Measurements from ENCODE around the gene FAH. TPM values are rescaled to one million over a fixed set of nuclear protein-coding genes. Genes with fewer than 3 reads are reported as not detected.

FAH gene
- 6.2 TPM for total RNA-seq (ENCODE audit: unreplicated experiment)
- long read RNA-seq, partial matches to known transcripts: 0 of 1 reads
- long read RNA-seq, other reads (novel, unspliced or antisense): 0 of 1 reads

DNA sequence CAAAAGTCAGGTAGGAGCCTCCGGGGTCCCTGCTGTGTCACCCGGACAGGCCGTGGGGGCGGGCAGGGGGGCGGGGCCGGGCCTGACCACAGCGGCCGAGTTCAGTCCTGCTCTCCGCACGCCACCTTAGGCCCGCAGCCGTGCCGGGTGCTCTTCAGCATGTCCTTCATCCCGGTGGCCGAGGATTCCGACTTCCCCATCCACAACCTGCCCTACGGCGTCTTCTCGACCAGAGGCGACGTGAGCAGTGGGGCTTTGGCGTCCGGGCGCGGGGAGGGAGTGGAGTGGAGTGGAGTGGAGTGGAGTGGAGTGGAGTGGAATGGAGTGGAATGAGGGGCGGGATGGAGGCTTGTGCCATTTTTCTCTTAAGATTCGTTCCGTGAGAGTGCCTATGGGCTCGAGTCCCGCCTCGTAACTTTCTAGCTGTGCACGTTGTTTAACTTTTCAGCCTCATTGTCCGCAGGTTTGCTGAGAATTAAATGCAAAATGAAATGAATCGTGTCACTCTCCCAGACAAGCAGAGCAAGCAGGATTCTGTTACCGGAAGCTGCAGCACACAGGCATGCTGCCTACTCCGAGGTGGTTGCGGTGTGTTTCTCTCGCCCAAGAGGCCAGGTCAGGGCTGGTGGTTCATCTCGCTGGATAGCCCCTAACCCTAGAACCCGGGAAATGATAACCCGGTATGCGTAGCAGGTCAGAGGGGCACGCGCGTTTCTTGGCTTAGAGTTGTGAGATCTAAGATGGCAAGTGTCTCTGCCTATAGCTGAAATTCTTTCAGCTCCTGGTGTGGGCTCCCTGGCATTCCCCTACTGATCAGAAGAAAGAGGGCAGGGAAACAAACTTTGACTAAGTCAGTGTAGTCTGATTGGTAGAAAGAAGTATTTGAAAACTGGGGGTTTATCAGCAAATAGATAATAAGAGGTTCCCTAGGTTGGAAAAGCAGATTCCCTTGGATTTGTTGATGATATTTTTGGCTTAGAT lies at the start of gene FAH:
FAH (plus strand) TSS at position 104 of the 981 bp plus-strand sequence; CDS start at position 160, 56 bp downstream.
- Mint-ChIP-seq H3K27me3 (ENCODE audit: unreplicated experiment) (peaks cover 1% of the 10 kb centered on the region), H3K27ac (ENCODE audit: unreplicated experiment) (peak within 1 kb of the TSS; percentile 1), H3K9me3 (ENCODE audit: unreplicated experiment) (no peaks in the 10 kb centered on the region), H3K4me3 (ENCODE audit: unreplicated experiment) (peak within 1 kb of the TSS; percentile 91), H3K36me3 (ENCODE audit: low read depth, unreplicated experiment) (peaks cover 5% of the 10 kb centered on the region), H3K4me1 (ENCODE audit: unreplicated experiment) (peaks cover 10% of the 10 kb centered on the region)
- TF ChIP-seq, protein P1, sequence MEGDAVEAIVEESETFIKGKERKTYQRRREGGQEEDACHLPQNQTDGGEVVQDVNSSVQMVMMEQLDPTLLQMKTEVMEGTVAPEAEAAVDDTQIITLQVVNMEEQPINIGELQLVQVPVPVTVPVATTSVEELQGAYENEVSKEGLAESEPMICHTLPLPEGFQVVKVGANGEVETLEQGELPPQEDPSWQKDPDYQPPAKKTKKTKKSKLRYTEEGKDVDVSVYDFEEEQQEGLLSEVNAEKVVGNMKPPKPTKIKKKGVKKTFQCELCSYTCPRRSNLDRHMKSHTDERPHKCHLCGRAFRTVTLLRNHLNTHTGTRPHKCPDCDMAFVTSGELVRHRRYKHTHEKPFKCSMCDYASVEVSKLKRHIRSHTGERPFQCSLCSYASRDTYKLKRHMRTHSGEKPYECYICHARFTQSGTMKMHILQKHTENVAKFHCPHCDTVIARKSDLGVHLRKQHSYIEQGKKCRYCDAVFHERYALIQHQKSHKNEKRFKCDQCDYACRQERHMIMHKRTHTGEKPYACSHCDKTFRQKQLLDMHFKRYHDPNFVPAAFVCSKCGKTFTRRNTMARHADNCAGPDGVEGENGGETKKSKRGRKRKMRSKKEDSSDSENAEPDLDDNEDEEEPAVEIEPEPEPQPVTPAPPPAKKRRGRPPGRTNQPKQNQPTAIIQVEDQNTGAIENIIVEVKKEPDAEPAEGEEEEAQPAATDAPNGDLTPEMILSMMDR (IDR thresholded peaks at IDR 0.05; ENCODE audit: unreplicated experiment): no peak
- DNase-seq (ENCODE audit: low spot score): no peak

DNA sequence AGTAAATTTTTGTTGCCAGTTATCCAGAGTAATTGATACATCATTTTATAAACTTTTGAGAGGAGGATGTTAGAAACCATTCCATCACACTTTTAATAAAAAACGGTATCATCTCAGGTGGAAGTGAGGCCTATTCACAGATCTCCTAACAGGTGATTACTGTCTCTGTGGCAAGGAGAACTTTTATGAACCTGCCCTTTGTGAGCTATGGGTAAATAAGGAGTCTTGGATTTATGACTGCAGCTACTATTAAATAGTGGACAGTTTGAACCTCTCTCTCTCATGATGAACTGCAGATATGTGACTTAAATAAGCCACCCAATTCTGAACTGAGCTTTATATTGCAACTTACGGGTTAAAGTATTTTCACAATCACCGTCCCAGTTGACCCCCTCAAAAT lies 47.6 kb upstream of the FAH start:
- Mint-ChIP-seq H3K4me1 (ENCODE audit: unreplicated experiment) (no peaks in the 10 kb centered on the region), H3K9me3 (ENCODE audit: unreplicated experiment) (no peaks in the 10 kb centered on the region), H3K4me3 (ENCODE audit: unreplicated experiment) (no peak overlapping the region), H3K27me3 (ENCODE audit: unreplicated experiment) (no peaks in the 10 kb centered on the region), H3K36me3 (ENCODE audit: low read depth, unreplicated experiment) (no peaks in the 10 kb centered on the region), H3K27ac (ENCODE audit: unreplicated experiment) (no peak overlapping the region)
- TF ChIP-seq, protein P1 (IDR thresholded peaks at IDR 0.05; ENCODE audit: unreplicated experiment): no peak
- no peak for DNase-seq (ENCODE audit: low spot score)

DNA sequence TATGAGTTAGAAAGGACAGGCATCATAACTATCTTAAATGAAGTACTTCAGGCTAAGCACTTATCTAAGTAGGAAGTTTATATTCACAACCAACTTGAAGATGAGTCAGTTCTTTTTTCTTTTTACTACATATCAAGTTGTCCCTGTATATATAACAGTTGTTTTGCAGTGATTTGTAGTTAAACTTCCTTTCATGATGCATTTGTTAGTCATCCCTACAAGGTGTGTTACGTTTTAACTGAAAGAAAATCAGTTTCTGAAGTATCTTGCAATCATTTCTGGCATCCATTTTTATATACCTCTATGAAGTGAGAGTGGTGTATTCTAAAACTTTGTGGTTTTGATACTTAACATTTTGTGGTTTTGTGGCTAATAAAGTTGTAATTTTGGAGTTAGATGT lies 47.2 kb upstream of the FAH start:
- Mint-ChIP-seq H3K9me3 (ENCODE audit: unreplicated experiment) (no peaks in the 10 kb centered on the region), H3K4me3 (ENCODE audit: unreplicated experiment) (no peak overlapping the region), H3K4me1 (ENCODE audit: unreplicated experiment) (no peaks in the 10 kb centered on the region), H3K27ac (ENCODE audit: unreplicated experiment) (no peak overlapping the region), H3K27me3 (ENCODE audit: unreplicated experiment) (no peaks in the 10 kb centered on the region), H3K36me3 (ENCODE audit: low read depth, unreplicated experiment) (no peaks in the 10 kb centered on the region)
- DNase-seq (ENCODE audit: low spot score): no peak
- TF ChIP-seq, protein P1 (IDR thresholded peaks at IDR 0.05; ENCODE audit: unreplicated experiment): no peak

DNA sequence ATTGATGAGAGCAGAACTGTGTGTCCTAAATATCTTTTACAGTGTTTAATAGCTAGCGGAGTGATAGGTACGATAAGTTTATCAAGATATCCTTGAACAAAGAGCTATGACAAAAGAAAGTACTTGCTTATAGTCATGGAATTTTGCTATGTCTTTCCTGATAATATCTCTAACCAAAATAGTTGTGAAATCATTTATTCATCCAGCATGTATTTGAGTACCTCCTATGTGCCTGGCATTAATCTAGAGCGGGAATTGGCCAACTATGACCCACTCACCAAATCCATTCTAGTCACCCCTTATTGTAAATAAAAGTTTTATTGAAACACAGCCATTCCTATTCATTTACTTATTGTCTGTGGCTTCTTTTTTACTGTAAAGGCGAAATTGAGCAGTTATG lies 46.7 kb upstream of the FAH start:
- H3K27me3 Mint-ChIP-seq (ENCODE audit: unreplicated experiment): no peaks in the 10 kb centered on the region
- no peaks in the 10 kb centered on the region for H3K9me3 Mint-ChIP-seq (ENCODE audit: unreplicated experiment)
- no peaks in the 10 kb centered on the region for H3K36me3 Mint-ChIP-seq (ENCODE audit: low read depth, unreplicated experiment)
- no peaks in the 10 kb centered on the region for H3K4me1 Mint-ChIP-seq (ENCODE audit: unreplicated experiment)
- no peak for DNase-seq (ENCODE audit: low spot score)
- H3K4me3 Mint-ChIP-seq (ENCODE audit: unreplicated experiment): no peak overlapping the region
- TF ChIP-seq, protein P1 (IDR thresholded peaks at IDR 0.05; ENCODE audit: unreplicated experiment): no peak
- H3K27ac Mint-ChIP-seq (ENCODE audit: unreplicated experiment): no peak overlapping the region

DNA sequence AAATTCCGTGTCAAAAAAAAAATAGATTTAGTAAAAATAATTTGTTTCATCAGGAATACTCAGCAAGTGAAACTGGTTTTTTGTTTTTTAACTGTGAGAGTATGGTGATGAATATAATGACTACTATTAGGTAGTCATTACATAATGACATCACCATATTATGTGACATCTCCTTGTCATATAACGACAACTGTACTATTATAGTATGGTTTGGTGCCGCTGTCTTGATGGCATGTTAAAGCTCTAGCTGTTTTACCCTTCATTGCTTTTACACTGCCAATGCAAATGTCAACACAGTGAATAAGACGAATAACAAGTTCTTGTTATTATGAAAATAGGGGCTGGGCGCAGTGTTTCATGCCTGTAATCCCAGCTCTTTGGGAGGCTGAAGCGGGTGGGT lies 45.6 kb upstream of the FAH start:
- no peak overlapping the region for H3K27ac Mint-ChIP-seq (ENCODE audit: unreplicated experiment)
- no peaks in the 10 kb centered on the region for H3K9me3 Mint-ChIP-seq (ENCODE audit: unreplicated experiment)

More for the DNA sequence above, 45.6 kb upstream of the FAH start:
- H3K36me3 Mint-ChIP-seq (ENCODE audit: low read depth, unreplicated experiment): no peaks in the 10 kb centered on the region
- TF ChIP-seq, protein P1 (IDR thresholded peaks at IDR 0.05; ENCODE audit: unreplicated experiment): no peak
- no peaks in the 10 kb centered on the region for H3K4me1 Mint-ChIP-seq (ENCODE audit: unreplicated experiment)
- no peak for DNase-seq (ENCODE audit: low spot score)
- H3K27me3 Mint-ChIP-seq (ENCODE audit: unreplicated experiment): no peaks in the 10 kb centered on the region
- H3K4me3 Mint-ChIP-seq (ENCODE audit: unreplicated experiment): no peak overlapping the region

All from endothelial cell (in vitro differentiated cells).